Epidermal melanocyte (primary cell): ENCODE data around the gene PRRG3.

ENCODE experiments used
- DNase-seq: peaks from one replicate; pipeline ENCODE4 v3.0.0; 2011; ENCODE audit warnings: low spot score; ENCODE audit not compliant: insufficient read length

Gene PRRG3

GRCh38 chrX:151704041-151704663, 8.9 kb downstream of the PRRG3 start:
- no peak for DNase-seq

- no peak for DNase-seq
Observed at GRCh38 chrX:151708821-151709220, 13.6 kb downstream of the PRRG3 start.

- no peak for DNase-seq
Observed at GRCh38 chrX:151710457-151710856, 15.2 kb downstream of the PRRG3 start.

DNA sequence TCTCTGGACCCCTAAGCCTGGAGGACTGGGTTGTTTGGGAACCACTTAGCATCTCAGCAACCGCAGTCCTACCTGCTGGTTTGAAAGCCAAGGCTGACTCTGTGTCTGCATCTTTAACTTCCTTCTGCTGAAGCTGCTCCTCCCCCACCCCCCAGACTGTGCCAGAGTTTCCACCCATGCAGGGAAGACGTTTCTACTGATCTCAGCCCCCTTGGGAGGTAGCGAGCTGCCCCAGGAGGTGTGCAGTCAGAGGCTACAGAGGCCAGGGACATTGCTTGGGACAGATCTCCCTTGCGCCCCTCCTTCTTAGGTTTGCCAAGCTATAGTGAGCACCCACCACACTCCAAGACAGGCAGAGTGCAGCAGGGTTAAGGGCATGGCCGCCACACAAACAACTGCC, 15.9 kb downstream of the PRRG3 start:
- DNase-seq: no peak

GRCh38 chrX:151711787-151712186, 16.5 kb downstream of the PRRG3 start:
- DNase-seq: no peak

DNA sequence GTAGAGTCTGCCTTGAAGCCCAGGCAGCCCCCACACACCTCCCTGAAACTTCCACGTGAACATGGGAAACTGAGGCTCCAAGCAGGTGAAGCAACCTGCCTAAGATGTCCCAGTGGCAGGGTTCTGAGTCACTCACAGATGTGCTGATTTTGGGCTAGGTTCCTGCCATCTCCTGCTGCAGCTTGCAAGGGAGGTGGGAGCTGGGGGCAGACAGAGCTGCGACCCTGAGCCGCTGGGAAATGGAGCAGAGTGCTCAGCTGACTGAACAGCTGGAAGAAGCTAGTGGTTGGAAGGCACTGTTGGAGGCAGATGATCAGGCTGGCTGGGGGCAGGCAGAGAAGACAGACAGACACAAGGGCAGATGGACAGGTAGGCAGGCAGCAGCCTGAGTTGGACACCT, 17.0 kb downstream of the PRRG3 start:
- DNase-seq: no peak

DNA sequence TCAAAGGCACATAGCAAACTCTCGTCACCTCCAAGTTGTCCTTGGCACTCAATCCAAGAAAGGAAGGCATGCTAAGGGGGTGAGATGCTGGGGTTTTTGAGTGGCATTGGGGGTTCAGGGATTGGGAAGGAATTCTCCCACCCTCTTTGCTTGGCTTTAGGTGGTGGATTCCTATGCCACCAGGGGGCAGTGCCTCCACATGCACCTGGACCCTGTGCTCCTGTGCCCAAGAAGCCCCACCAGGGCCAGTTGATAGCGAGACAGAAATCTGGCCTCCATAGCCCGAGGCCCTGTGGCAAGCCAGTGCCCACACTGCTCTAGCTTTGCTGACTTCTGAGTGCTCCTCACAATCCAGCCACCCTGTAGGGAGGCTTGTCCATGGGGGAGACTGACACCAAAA, 18.6 kb downstream of the PRRG3 start:
- no peak for DNase-seq

GRCh38 chrX:151714362-151714761, 19.1 kb downstream of the PRRG3 start:
- DNase-seq: no peak

- DNase-seq: no peak
Observed at GRCh38 chrX:151715752-151716151, 20.5 kb downstream of the PRRG3 start, which contains the start of gene FATE1. TSS of gene FATE1 (plus strand) at chrX:151716035. CDS start at chrX:151716120, 85 bp downstream.

DNA sequence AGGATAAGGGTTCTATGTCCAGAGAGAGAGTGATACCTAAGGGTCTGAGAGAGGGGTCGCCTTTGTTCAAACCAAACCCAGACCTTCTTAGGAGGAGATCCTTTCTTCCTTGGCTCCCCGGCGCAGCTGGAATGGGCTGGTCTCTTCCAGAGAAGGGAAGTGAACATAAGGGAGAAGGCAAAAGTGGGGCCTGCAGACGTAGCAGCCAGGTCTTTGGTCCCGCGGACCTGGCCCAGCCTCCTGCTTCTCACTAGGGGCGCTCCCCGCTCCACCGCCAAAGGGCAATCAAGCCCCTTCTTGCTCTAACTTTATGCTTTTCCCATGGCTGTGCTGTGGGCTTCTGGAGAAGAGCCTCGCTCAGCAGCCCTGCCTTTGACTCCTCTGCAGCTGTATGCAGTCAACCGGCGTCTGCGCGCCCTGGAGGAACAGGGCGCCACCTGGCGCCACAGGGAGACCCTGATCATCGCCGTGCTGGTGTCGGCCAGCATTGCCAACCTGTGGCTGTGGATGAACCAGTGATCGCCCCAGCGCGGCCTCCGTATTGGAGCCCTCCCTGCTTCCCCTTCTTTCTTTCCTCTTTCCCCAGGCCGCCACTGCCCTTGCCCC, 27.1 kb downstream of the PRRG3 start:
- no peak for DNase-seq

DNA sequence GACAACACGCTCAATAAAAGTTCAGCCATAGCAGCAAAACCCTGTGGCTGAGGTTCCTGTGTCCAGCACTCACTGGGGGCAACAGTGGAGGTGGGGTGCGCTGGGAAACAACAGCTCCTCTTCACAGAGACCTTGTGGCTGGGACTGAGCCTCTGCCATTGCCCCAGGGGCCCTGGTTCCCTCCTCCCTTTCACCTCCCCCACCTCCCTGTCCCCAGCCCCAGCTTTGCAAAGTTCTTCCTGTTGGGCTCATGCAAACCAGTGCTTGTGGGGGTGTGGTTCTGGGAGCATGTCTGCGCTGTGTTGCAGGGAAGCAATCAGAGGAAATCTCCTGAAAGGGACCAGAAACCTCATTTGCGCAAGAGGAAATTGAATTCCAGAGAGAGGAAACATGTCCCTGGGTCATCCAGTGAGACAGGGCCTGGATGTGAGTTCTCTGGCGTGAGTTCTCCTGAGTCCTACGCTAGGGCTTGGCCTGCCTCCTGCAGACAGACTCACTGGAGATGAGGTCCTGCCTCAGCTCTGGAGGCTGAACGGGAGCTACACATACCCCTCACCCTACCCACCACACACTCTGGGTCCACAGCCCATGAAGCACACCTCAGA, 28.0 kb downstream of the PRRG3 start:
- no peak for DNase-seq

DNA sequence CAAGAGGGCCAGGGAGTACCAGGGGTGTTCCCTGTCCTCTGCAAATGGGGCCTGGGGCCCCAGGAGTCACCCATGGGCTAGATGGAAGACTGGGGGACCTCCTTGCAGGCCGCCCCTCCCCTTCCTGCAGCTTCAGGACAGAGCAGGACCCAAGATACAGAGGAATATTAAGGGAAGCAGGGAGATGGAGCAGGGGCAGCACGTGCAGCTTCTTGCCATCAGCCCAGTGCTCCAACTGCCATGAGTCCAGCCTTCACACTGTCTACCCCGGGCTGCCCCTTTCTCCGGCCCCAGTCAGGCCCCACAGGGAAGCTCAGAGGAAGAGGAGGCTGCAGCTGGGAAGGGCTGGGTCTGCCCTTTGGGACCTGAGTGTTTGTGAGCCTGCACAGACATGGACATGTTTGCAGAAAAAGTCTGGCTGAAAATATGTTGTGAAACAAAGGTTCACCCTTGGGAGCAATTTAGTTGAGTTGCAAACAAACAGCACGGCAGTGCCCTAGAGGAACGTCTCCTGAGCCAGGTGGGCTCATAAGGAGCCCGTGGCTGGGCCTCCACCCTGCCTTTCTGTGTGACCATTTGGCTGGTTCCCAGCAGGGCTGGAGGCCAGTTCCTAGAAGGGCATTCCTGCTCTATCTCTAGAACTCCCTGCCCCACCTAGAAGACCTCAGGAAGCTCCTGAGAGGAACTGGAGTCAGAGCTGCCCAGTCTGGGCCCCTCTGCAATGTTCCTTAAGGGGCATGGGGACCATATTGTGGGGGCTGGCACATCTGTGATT, 29.5 kb downstream of the PRRG3 start:
- no peak for DNase-seq

GRCh38 chrX:151725338-151725614, 30.0 kb downstream of the PRRG3 start:
- DNase-seq: no peak

GRCh38 chrX:151726751-151727150, 31.5 kb downstream of the PRRG3 start:
- no peak for DNase-seq

GRCh38 chrX:151727346-151727745, 32.1 kb downstream of the PRRG3 start:
- DNase-seq: no peak

DNA sequence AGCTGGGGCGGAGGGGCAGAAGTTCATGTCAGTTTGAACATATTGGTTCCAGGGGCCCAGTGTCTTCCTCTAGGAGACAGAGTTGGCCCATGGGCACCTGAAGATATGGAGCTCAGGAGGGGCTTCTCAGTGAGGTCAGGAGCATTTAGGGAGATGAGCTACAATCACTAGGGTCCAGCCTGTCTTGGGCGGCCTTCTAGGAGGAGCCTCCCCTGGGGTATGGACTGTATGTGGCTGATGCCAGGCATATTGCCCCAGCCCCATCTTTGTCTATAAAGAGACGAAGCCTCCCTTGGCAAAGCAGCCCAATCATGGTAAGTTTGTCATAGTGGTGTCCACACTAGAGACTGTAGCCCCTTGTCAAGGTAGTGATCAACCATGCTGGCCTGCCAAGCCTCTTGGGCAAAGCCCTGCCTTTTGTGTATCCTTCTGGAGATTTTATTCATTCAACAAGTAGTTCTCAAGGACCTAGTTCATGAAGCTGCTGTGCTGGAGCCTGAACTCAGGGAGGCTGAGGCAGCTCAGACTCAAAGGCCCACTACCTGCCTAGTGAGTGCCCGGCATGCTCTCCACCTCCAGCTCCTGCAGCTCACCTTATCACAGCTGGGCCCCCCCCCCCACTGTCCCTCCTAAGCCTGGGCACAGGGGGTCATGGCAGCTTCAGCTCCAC, 33.9 kb downstream of the PRRG3 start:
- DNase-seq: no peak

DNA sequence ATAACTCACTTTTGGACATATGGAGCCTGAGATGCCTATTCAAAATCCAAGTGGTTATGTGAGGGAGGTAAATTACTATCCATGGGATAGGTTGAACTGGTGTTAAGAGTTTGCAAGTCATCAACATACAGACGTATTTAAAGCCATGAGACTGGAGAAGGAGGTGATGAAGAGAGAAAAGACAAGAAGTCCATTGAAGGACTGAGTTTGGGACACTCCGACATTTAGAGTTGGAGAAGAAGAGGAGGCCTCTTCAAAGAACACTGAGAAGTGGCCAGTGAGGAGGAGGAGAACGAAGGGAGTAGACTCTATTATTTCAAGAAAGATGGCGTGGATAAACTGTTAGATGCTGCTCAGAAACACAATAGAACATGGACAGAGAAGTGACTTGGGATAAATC, 39.2 kb downstream of the PRRG3 start, which contains the start of gene CNGA2:
Gene CNGA2 (plus strand): TSS at position 301 of the 400 bp plus-strand sequence. CDS start 3,738 bp downstream, outside the sequence.
- DNase-seq: no peak

DNA sequence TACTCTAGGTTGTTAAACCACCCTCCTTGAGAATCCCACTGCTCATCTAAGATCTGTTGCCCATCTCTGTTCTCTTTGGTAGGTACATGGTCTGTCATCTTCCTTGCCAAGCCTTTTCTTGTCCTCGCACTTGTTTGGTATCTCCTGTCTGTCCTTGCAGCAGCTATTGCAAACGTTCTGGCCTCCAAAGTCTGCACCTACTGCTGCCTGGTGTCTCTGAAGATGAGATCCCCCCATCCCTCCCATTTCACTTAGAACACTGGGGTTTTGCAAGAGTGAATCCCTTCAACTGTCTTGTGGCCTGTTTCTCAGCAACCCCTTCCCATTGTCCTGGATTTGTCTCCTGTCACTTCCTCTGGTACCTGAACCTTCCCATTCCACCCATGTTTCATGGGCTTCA, 40.0 kb downstream of the PRRG3 start:
- DNase-seq: no peak

GRCh38 chrX:151736685-151737084, 41.4 kb downstream of the PRRG3 start:
- no peak for DNase-seq

GRCh38 chrX:151737494-151737893, 42.2 kb downstream of the PRRG3 start:
- no peak for DNase-seq

GRCh38 chrX:151738751-151739150, 43.5 kb downstream of the PRRG3 start:
- DNase-seq: no peak

GRCh38 chrX:151741606-151742005, 46.3 kb downstream of the PRRG3 start:
- no peak for DNase-seq
